ENCODE data around the gene MYH16.

MYH16 gene

DNA sequence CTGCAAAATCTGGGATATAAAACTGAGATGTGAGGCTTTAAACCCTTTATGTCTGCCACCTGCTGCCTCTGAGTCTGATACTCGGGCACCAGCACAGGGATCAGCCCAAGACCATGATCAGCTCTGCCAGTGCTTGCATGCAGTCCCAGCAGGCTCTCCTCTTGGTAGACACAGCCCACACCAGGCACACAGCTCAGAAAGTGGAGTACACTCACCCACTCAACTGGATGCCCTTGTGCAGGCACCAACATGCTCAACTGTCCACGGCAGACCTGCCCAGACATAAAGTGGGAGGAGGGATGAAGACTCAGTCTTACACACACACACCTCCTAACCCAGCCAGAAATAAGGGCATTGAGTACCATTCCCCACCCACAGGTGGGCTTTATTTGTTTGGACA lies 18.2 kb upstream of the MYH16 start:
- no peak for ATAC-seq
- TF ChIP-seq SNAI2 (CRISPR knock-in tag; IDR thresholded peaks at IDR 0.05): no peak

DNA sequence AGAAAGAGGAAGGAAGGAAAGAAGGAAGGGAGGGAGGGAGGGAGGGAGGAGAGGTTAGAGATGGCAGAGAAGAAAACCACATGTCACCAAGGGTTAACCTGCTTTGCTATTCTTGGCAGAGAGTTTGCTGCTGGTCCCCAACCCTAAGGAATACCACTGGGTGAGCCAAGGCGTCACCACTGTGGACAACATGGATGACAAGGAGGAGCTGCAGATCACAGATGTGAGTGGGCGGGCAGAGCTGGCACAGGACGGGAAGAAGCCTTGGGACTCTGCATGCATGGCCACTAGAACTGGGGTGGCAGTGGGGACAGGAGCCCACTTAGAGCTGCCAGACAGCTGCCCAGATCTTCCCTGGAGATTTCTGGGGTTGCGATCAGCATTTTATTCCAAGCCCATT lies 17.2 kb upstream of the MYH16 start:
- ATAC-seq: no peak
- TF ChIP-seq TOX (CRISPR knock-in tag; IDR thresholded peaks at IDR 0.05; ENCODE audit: borderline replicate concordance) (no peak), CSDC2 (CRISPR knock-in tag; IDR thresholded peaks at IDR 0.05) (no peak), ARNTL (CRISPR knock-in tag; IDR thresholded peaks at IDR 0.05; ENCODE audit: borderline replicate concordance, low read depth) (no peak), PPARA (CRISPR knock-in tag; IDR thresholded peaks at IDR 0.05; ENCODE audit: borderline replicate concordance) (no peak), ZFP3 (CRISPR knock-in tag; IDR thresholded peaks at IDR 0.05) (no peak), ZFP30 (CRISPR knock-in tag; IDR thresholded peaks at IDR 0.05) (no peak), RARB (CRISPR knock-in tag; IDR thresholded peaks at IDR 0.05) (no peak), ZC3H10 (CRISPR knock-in tag; IDR thresholded peaks at IDR 0.05) (no peak), ZNF8 (CRISPR knock-in tag; IDR thresholded peaks at IDR 0.05) (no peak), BACH2 (CRISPR knock-in tag; IDR thresholded peaks at IDR 0.05; ENCODE audit: borderline replicate concordance) (no peak), OSR1 (CRISPR knock-in tag; IDR thresholded peaks at IDR 0.05) (no peak)
- TF ChIP-seq, protein P1, sequence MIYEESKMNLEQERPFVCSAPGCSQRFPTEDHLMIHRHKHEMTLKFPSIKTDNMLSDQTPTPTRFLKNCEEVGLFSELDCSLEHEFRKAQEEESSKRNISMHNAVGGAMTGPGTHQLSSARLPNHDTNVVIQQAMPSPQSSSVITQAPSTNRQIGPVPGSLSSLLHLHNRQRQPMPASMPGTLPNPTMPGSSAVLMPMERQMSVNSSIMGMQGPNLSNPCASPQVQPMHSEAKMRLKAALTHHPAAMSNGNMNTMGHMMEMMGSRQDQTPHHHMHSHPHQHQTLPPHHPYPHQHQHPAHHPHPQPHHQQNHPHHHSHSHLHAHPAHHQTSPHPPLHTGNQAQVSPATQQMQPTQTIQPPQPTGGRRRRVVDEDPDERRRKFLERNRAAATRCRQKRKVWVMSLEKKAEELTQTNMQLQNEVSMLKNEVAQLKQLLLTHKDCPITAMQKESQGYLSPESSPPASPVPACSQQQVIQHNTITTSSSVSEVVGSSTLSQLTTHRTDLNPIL (CRISPR knock-in tag; IDR thresholded peaks at IDR 0.05; ENCODE audit: low read depth): no peak
- TF ChIP-seq, protein P2, sequence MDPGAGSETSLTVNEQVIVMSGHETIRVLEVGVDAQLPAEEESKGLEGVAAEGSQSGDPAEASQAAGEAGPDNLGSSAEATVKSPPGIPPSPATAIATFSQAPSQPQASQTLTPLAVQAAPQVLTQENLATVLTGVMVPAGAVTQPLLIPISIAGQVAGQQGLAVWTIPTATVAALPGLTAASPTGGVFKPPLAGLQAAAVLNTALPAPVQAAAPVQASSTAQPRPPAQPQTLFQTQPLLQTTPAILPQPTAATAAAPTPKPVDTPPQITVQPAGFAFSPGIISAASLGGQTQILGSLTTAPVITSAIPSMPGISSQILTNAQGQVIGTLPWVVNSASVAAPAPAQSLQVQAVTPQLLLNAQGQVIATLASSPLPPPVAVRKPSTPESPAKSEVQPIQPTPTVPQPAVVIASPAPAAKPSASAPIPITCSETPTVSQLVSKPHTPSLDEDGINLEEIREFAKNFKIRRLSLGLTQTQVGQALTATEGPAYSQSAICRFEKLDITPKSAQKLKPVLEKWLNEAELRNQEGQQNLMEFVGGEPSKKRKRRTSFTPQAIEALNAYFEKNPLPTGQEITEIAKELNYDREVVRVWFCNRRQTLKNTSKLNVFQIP (CRISPR knock-in tag; IDR thresholded peaks at IDR 0.05; ENCODE audit: borderline replicate concordance, low read depth): no peak

DNA sequence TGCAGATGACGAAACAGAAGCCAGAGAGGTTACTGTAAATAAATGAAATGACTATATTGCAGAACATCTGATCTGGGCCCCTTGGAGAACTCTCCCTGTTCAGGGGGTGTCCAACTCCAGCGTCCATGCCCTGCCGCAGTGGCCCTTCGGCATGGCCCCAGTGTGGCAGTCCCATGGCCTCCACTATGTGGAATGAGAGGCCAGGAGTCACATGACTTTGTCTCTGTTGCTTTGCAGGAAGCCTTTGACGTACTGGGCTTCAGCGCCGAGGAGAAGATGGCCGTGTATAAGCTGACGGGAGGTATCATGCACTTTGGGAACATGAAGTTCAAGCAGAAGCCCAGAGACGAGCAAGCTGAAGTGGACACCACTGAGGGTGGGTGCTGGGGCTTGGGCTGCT lies 15.6 kb upstream of the MYH16 start:
- TF ChIP-seq, protein P3, sequence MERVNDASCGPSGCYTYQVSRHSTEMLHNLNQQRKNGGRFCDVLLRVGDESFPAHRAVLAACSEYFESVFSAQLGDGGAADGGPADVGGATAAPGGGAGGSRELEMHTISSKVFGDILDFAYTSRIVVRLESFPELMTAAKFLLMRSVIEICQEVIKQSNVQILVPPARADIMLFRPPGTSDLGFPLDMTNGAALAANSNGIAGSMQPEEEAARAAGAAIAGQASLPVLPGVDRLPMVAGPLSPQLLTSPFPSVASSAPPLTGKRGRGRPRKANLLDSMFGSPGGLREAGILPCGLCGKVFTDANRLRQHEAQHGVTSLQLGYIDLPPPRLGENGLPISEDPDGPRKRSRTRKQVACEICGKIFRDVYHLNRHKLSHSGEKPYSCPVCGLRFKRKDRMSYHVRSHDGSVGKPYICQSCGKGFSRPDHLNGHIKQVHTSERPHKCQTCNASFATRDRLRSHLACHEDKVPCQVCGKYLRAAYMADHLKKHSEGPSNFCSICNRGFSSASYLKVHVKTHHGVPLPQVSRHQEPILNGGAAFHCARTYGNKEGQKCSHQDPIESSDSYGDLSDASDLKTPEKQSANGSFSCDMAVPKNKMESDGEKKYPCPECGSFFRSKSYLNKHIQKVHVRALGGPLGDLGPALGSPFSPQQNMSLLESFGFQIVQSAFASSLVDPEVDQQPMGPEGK (CRISPR knock-in tag; IDR thresholded peaks at IDR 0.05; ENCODE audit: borderline replicate concordance): no peak
- TF ChIP-seq OSR1 (CRISPR knock-in tag; IDR thresholded peaks at IDR 0.05): no peak
- no peak for TF ChIP-seq ZFP30 (CRISPR knock-in tag; IDR thresholded peaks at IDR 0.05)
- TF ChIP-seq SNAI2 (CRISPR knock-in tag; IDR thresholded peaks at IDR 0.05): no peak
- no peak for TF ChIP-seq ZNF565 (CRISPR knock-in tag; conservative IDR thresholded peaks at IDR 0.05; ENCODE audit: low read depth)
- TF ChIP-seq TOX (CRISPR knock-in tag; IDR thresholded peaks at IDR 0.05; ENCODE audit: borderline replicate concordance): no peak
- no peak for TF ChIP-seq BACH2 (CRISPR knock-in tag; IDR thresholded peaks at IDR 0.05; ENCODE audit: borderline replicate concordance)
- no peak for TF ChIP-seq CSDC2 (CRISPR knock-in tag; IDR thresholded peaks at IDR 0.05)
- no peak for ATAC-seq

DNA sequence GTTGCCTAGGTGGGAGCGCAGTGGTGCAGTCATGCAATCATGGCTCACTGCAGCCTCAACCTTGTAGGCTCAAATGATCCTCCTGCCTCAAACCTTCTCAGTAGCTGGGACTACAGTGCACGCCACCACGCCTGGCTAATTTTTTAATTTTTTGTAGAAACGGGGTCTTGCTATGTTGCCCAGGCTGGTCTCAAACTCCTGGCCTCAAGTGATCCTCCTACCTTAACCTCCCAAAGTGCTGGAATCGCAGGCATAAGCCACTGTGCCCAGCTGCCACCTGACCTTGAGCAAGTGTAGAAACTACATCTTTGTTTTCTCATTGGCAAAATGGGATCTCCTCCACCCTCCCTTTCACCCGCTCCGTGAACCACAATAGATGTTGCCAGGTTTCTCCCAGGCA lies 15.0 kb upstream of the MYH16 start:
- ATAC-seq: no peak
- TF ChIP-seq TCF4 (CRISPR knock-in tag; IDR thresholded peaks at IDR 0.05; ENCODE audit: borderline replicate concordance): no peak
- TF ChIP-seq ZNF8 (CRISPR knock-in tag; IDR thresholded peaks at IDR 0.05): no peak
- no peak for TF ChIP-seq RARB (CRISPR knock-in tag; IDR thresholded peaks at IDR 0.05)
- no peak for TF ChIP-seq GLIS3 (CRISPR knock-in tag; IDR thresholded peaks at IDR 0.05)
- TF ChIP-seq, protein P2 (CRISPR knock-in tag; IDR thresholded peaks at IDR 0.05; ENCODE audit: borderline replicate concordance, low read depth): no peak

DNA sequence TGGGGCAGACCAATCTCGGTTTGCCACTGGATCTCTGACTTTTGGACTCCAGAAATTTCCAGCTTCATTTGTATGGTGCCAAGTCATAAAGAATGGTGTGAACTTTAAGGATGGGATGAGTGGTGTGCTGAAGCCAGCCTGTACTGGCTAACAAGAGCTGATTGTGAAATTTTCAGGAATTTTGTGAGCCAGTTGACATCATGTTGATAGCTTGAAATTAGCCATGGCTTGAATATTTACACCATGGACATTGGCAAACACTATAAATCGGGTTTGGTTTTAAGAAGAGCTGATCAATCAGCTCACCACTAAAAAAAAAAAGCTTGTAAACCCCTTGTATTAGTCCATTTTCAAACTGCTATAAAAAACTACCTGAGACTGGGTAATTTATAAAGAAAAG lies 14.1 kb upstream of the MYH16 start:
- no peak for TF ChIP-seq ZNF70 (CRISPR knock-in tag; IDR thresholded peaks at IDR 0.05)
- no peak for TF ChIP-seq OSR1 (CRISPR knock-in tag; IDR thresholded peaks at IDR 0.05)
- TF ChIP-seq, protein P4, sequence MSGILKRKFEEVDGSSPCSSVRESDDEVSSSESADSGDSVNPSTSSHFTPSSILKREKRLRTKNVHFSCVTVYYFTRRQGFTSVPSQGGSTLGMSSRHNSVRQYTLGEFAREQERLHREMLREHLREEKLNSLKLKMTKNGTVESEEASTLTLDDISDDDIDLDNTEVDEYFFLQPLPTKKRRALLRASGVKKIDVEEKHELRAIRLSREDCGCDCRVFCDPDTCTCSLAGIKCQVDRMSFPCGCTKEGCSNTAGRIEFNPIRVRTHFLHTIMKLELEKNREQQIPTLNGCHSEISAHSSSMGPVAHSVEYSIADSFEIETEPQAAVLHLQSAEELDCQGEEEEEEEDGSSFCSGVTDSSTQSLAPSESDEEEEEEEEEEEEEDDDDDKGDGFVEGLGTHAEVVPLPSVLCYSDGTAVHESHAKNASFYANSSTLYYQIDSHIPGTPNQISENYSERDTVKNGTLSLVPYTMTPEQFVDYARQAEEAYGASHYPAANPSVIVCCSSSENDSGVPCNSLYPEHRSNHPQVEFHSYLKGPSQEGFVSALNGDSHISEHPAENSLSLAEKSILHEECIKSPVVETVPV (CRISPR knock-in tag; IDR thresholded peaks at IDR 0.05): no peak
- TF ChIP-seq TCF4 (CRISPR knock-in tag; IDR thresholded peaks at IDR 0.05; ENCODE audit: borderline replicate concordance): no peak
- TF ChIP-seq CSDC2 (CRISPR knock-in tag; IDR thresholded peaks at IDR 0.05): no peak
- TF ChIP-seq ZNF8 (CRISPR knock-in tag; IDR thresholded peaks at IDR 0.05): no peak
- TF ChIP-seq ARNTL (CRISPR knock-in tag; IDR thresholded peaks at IDR 0.05; ENCODE audit: borderline replicate concordance, low read depth): no peak
- no peak for TF ChIP-seq PPARA (CRISPR knock-in tag; IDR thresholded peaks at IDR 0.05; ENCODE audit: borderline replicate concordance)
- TF ChIP-seq, protein P5, sequence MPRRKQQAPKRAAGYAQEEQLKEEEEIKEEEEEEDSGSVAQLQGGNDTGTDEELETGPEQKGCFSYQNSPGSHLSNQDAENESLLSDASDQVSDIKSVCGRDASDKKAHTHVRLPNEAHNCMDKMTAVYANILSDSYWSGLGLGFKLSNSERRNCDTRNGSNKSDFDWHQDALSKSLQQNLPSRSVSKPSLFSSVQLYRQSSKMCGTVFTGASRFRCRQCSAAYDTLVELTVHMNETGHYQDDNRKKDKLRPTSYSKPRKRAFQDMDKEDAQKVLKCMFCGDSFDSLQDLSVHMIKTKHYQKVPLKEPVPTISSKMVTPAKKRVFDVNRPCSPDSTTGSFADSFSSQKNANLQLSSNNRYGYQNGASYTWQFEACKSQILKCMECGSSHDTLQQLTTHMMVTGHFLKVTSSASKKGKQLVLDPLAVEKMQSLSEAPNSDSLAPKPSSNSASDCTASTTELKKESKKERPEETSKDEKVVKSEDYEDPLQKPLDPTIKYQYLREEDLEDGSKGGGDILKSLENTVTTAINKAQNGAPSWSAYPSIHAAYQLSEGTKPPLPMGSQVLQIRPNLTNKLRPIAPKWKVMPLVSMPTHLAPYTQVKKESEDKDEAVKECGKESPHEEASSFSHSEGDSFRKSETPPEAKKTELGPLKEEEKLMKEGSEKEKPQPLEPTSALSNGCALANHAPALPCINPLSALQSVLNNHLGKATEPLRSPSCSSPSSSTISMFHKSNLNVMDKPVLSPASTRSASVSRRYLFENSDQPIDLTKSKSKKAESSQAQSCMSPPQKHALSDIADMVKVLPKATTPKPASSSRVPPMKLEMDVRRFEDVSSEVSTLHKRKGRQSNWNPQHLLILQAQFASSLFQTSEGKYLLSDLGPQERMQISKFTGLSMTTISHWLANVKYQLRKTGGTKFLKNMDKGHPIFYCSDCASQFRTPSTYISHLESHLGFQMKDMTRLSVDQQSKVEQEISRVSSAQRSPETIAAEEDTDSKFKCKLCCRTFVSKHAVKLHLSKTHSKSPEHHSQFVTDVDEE (CRISPR knock-in tag; IDR thresholded peaks at IDR 0.05): no peak
- ATAC-seq: no peak

Measured in SK-N-SH treated with all-trans-retinoic acid at 6 μM for 48 hours (cell line).